Peyer's patch (tissue), 4 donors: ENCODE measurements around the gene KRTAP10-6.

Experiments used
- CTCF ChIP-seq, 6 experiments: fragments of 450-650 bp in 4 of 6; fragments of 200-600 bp in 2 of 6; sonication (generic) in 1 of 6; IDR thresholded peaks; one replicate each; pipeline ENCODE4 v1.5.1; 2017 to 2019; ENCODE audit warnings: antibody characterized with exemption in 6 of 6, mild to moderate bottlenecking in 3 of 6, moderate library complexity in 1 of 6
- POLR2A ChIP-seq, 2 donors: fragments of 450-650 bp; IDR thresholded peaks; one replicate each; pipeline ENCODE4 v1.5.1; 2017; ENCODE audit warnings: antibody characterized with exemption in 2 of 2, mild to moderate bottlenecking in 2 of 2, moderate library complexity in 2 of 2

GRCh38 chr21:44601596-44602462, 9.5 kb upstream of the KRTAP10-6 start:
- TF ChIP-seq CTCF (IDR thresholded peaks at IDR 0.05) (no peak), POLR2A (IDR thresholded peaks at IDR 0.05) (no peak)
